CD4-positive, CD25-positive, alpha-beta regulatory T cell (primary cell): ENCODE measurements around the gene XXYLT1. TPM values are rescaled to one million over a fixed set of nuclear protein-coding genes. Genes with fewer than 3 reads are reported as not detected.
"Not testable (repeated sequence)": the region's sequence is repeated elsewhere in the genome, so short reads cannot be mapped to it uniquely, and the experiment has no call there.

Experiments used
- ATAC-seq, 2 donors: fragments of 150-1000 bp; cut with Tn5 transposase; one replicate each; pipeline ENCODE4 v1.10.0; 2021; ENCODE audit warnings: low read depth in 2 of 2, moderate number of reproducible peaks in 2 of 2, moderate library complexity in 1 of 2
- DNase-seq, 3 donors: peaks; one replicate each; pipeline versions ENCODE4 v3.0.0 to v3.0.0-alpha.2; 2012 to 2022; ENCODE audit warnings: mixed read lengths in 1 of 3
- H3K27ac ChIP-seq: one replicate; pipeline ENCODE4 v1.7.0; 2013; ENCODE audit warnings: mild to moderate bottlenecking, low read length; ENCODE audit not compliant: insufficient read depth, poor library complexity, severe bottlenecking
- H3K27me3 ChIP-seq: one replicate; pipeline ENCODE4 v1.7.0; 2013; ENCODE audit warnings: low read length; ENCODE audit not compliant: control insufficient read depth, insufficient read depth
- H3K36me3 ChIP-seq: one replicate; pipeline ENCODE4 v1.7.0; 2013; ENCODE audit warnings: mild to moderate bottlenecking, low read length, moderate library complexity; ENCODE audit not compliant: control insufficient read depth, insufficient read depth
- H3K4me1 ChIP-seq: 2 replicates; pipeline ENCODE4 v1.7.0; 2013; ENCODE audit warnings: mild to moderate bottlenecking, low read length; ENCODE audit not compliant: insufficient read depth, control insufficient read depth, poor library complexity, severe bottlenecking
- H3K4me3 ChIP-seq: one replicate; pipeline ENCODE4 v1.7.0; 2013; ENCODE audit warnings: low read depth, mild to moderate bottlenecking, low read length, moderate library complexity
- H3K9me3 ChIP-seq, 2 experiments: 1 replicate in 1 of 2; 2 replicates in 1 of 2; pipeline ENCODE4 v1.7.0; 2013; ENCODE audit warnings: low read length in 2 of 2, mild to moderate bottlenecking in 1 of 2, moderate library complexity in 1 of 2; ENCODE audit not compliant: control insufficient read depth in 2 of 2
- H3K27ac Mint-ChIP-seq, 3 donors: one replicate each; pipeline ENCODE4 v1.8.0; 2020 to 2022; ENCODE audit warnings: mild to moderate bottlenecking in 3 of 3, mixed read lengths in 3 of 3, moderate library complexity in 2 of 3
- H3K27me3 Mint-ChIP-seq: one replicate; pipeline ENCODE4 v1.8.0; 2022; ENCODE audit warnings: mild to moderate bottlenecking, mixed read lengths
- H3K36me3 Mint-ChIP-seq: one replicate; pipeline ENCODE4 v1.8.0; 2020; ENCODE audit warnings: mixed read lengths
- H3K4me1 Mint-ChIP-seq, 4 donors: one replicate each; pipeline ENCODE4 v1.8.0; 2020 to 2022; ENCODE audit warnings: mixed read lengths in 4 of 4, mild to moderate bottlenecking in 1 of 4
- H3K4me3 Mint-ChIP-seq, 4 donors: one replicate each; pipeline ENCODE4 v1.8.0; 2020 to 2022; ENCODE audit warnings: mild to moderate bottlenecking in 4 of 4, mixed read lengths in 4 of 4, moderate library complexity in 3 of 4
- H3K9me3 Mint-ChIP-seq, 7 donors: one replicate each; pipeline ENCODE4 v1.8.0; 2020 to 2022; ENCODE audit warnings: mixed read lengths in 7 of 7, mild to moderate bottlenecking in 3 of 7, moderate library complexity in 2 of 7
- polyA plus RNA-seq, 4 donors: library from polyadenylated mRNA; unstranded; fragments of 300-500 nt; fragmentation: Illumina TruSeq; gene quantifications; one replicate each; pipeline ENCODE4 v1.2.3, GENCODE V29; 2021
- total RNA-seq: library from RNA; stranded (reverse); gene quantifications from one replicate; pipeline ENCODE4 v1.2.3, GENCODE V29; 2022

XXYLT1 gene
- total and polyA plus RNA-seq, 5 donors from 2014 or later: 3.9 to 6.4 (median 5.7) TPM

- DNase-seq (no peak), ATAC-seq (peak in 1 of 2 donors; percentile 50)
- no peak overlapping the region for H3K4me3 ChIP-seq
- peaks cover 0 to 3% (median 0%) of the 10 kb centered on the region in 7 donors for H3K9me3 Mint-ChIP-seq
- no peaks in the 10 kb centered on the region for H3K4me1 ChIP-seq
- peaks cover 0 to 7% (median 0%) of the 10 kb centered on the region in 4 donors for H3K4me1 Mint-ChIP-seq
- no peaks in the 10 kb centered on the region for H3K36me3 Mint-ChIP-seq
- H3K27me3 ChIP-seq: peaks cover 5% of the 10 kb centered on the region
- H3K36me3 ChIP-seq: no peaks in the 10 kb centered on the region
- H3K4me3 Mint-ChIP-seq: no peak overlapping the region
- H3K27ac ChIP-seq: no peak overlapping the region
- H3K27me3 Mint-ChIP-seq: peaks cover 9% of the 10 kb centered on the region
- no peak overlapping the region for H3K27ac Mint-ChIP-seq
- no peaks in the 10 kb centered on the region for H3K9me3 ChIP-seq
Observed at GRCh38 chr3:195040094-195040493, 230.9 kb downstream of the XXYLT1 start.

- no peak for DNase-seq
- no peaks in the 10 kb centered on the region for H3K36me3 ChIP-seq
- H3K4me1 ChIP-seq: no peaks in the 10 kb centered on the region
- Mint-ChIP-seq H3K36me3 (no peaks in the 10 kb centered on the region), H3K27me3 (peaks cover 9% of the 10 kb centered on the region), H3K27ac (peak overlapping the region in 1 of 3 donors; percentile 25), H3K4me3 (no peak overlapping the region), H3K4me1 (peaks cover 0 to 7% (median 0%) of the 10 kb centered on the region in 4 donors), H3K9me3 (peaks cover 0 to 3% (median 0%) of the 10 kb centered on the region in 7 donors)
- no peak overlapping the region for H3K4me3 ChIP-seq
- no peak overlapping the region for H3K27ac ChIP-seq
- ATAC-seq: no peak
- H3K9me3 ChIP-seq: no peaks in the 10 kb centered on the region
- H3K27me3 ChIP-seq: peaks cover 5% of the 10 kb centered on the region
Observed at GRCh38 chr3:195039180-195039843, 231.6 kb downstream of the XXYLT1 start.

DNA sequence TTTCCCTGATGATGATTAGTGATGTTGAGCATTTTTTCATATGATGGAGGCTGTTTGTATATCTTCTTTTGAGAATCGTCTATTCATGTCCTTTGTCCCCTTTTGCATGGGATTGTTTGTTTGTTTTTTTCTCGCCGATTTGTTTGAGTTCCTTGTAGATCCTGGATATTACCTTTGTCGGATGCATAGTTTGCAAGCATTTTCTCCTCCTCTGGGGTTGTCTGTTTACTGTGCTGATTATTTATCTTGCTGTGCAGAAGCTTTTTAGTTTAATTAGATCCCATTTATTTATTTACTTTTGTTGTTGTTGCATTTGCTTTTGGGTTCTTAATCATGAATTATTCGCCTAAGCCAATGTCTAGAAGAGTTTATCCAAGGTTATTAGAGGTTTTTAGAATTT is 232.8 kb downstream of the XXYLT1 start:
- Histone ChIP-seq H3K4me1 (no peaks in the 10 kb centered on the region), H3K36me3 (no peaks in the 10 kb centered on the region), H3K27ac (no peak overlapping the region), H3K4me3 (no peak overlapping the region), H3K27me3 (peaks cover 5% of the 10 kb centered on the region), H3K9me3 (no peaks in the 10 kb centered on the region)
- no peak overlapping the region for H3K4me3 Mint-ChIP-seq
- DNase-seq (no peak), ATAC-seq (no peak)
- no peaks in the 10 kb centered on the region for H3K36me3 Mint-ChIP-seq
- H3K27me3 Mint-ChIP-seq: peaks cover 4% of the 10 kb centered on the region
- H3K27ac Mint-ChIP-seq: no peak overlapping the region
- H3K9me3 Mint-ChIP-seq: peaks cover 0 to 3% (median 0%) of the 10 kb centered on the region in 7 donors
- peaks cover 0 to 7% (median 0%) of the 10 kb centered on the region in 4 donors for H3K4me1 Mint-ChIP-seq

GRCh38 chr3:195037586-195037985 is 233.4 kb downstream of the XXYLT1 start:
- H3K4me3 Mint-ChIP-seq, H3K36me3 ChIP-seq, H3K9me3 Mint-ChIP-seq, H3K36me3 Mint-ChIP-seq, H3K27me3 Mint-ChIP-seq, ATAC-seq, H3K27me3 ChIP-seq, H3K4me3 ChIP-seq, H3K4me1 ChIP-seq, H3K27ac Mint-ChIP-seq, H3K9me3 ChIP-seq, DNase-seq, H3K4me1 Mint-ChIP-seq, H3K27ac ChIP-seq: not testable (repeated sequence)

GRCh38 chr3:195036974-195037373 is 234.0 kb downstream of the XXYLT1 start:
- Histone ChIP-seq H3K4me3 (no peak overlapping the region), H3K4me1 (no peaks in the 10 kb centered on the region), H3K27ac (no peak overlapping the region), H3K9me3 (no peaks in the 10 kb centered on the region), H3K27me3 (peaks cover 5% of the 10 kb centered on the region), H3K36me3 (no peaks in the 10 kb centered on the region)
- ATAC-seq (no peak), DNase-seq (no peak)
- H3K27me3 Mint-ChIP-seq: peaks cover 4% of the 10 kb centered on the region
- peaks cover 0 to 7% (median 0%) of the 10 kb centered on the region in 4 donors for H3K4me1 Mint-ChIP-seq
- no peak overlapping the region for H3K27ac Mint-ChIP-seq
- peaks cover 0 to 3% (median 0%) of the 10 kb centered on the region in 7 donors for H3K9me3 Mint-ChIP-seq
- no peaks in the 10 kb centered on the region for H3K36me3 Mint-ChIP-seq
- H3K4me3 Mint-ChIP-seq: no peak overlapping the region

DNA sequence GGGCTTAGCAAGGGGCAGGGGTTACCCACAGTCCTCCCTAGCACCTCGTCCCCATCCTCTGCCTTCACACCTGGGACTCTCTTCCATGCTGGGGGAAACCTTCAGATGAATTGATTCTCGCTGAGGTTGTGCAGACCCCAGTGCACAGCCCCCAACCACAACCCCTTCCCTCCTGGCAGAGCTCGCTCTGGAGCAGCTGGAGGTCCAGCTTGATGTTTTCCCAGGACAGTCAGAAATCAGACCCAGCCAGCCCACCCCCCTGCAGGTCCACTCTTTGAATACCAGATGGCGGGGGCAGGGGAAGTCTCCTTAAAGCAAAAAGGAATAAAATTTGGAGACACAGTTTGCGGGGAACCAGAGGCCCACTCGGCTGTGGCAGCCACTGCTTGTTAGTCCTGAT is 234.4 kb downstream of the XXYLT1 start:
- Mint-ChIP-seq H3K27me3 (peaks cover 4% of the 10 kb centered on the region), H3K4me3 (no peak overlapping the region), H3K9me3 (peaks cover 0 to 3% (median 0%) of the 10 kb centered on the region in 7 donors), H3K27ac (no peak overlapping the region), H3K36me3 (no peaks in the 10 kb centered on the region), H3K4me1 (peaks cover 0 to 7% (median 0%) of the 10 kb centered on the region in 4 donors)
- no peaks in the 10 kb centered on the region for H3K9me3 ChIP-seq
- H3K27ac ChIP-seq: no peak overlapping the region
- no peaks in the 10 kb centered on the region for H3K4me1 ChIP-seq
- H3K4me3 ChIP-seq: no peak overlapping the region
- peaks cover 5% of the 10 kb centered on the region for H3K27me3 ChIP-seq
- no peaks in the 10 kb centered on the region for H3K36me3 ChIP-seq
- DNase-seq (no peak), ATAC-seq (no peak)

DNA sequence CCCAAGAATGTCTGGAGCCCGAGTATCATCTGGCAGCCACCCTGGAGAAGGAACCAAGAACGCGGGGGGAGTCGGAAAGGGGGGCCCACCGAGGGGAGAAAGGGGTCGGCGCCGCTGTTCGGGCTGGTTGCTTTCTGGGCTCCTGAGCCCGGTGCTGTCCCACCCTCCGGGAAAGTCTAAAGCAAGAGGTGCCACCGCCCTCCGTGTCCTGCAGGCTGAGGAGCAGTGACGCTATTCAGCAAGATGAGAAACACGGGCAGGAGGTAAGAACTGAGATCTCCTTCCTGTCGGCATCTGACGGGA is 234.8 kb downstream of the XXYLT1 start:
- Mint-ChIP-seq H3K27ac (no peak overlapping the region), H3K9me3 (peaks cover 0 to 3% (median 0%) of the 10 kb centered on the region in 7 donors), H3K4me3 (no peak overlapping the region), H3K4me1 (peaks cover 0 to 7% (median 0%) of the 10 kb centered on the region in 4 donors), H3K36me3 (no peaks in the 10 kb centered on the region), H3K27me3 (peaks cover 4% of the 10 kb centered on the region)
- Histone ChIP-seq H3K9me3 (no peaks in the 10 kb centered on the region), H3K27ac (no peak overlapping the region), H3K4me3 (no peak overlapping the region), H3K36me3 (no peaks in the 10 kb centered on the region), H3K4me1 (no peaks in the 10 kb centered on the region), H3K27me3 (peaks cover 5% of the 10 kb centered on the region)
- DNase-seq: no peak
- ATAC-seq: no peak
